Stimulated activated CD4-positive, alpha-beta T cell treated with anti-CD3 and anti-CD28 coated beads, TNF-alpha, amount 100 ng/mL, for 48 hours (primary cell): ENCODE measurements around the gene TAF4B.
"Not testable (repeated sequence)": the region's sequence is repeated elsewhere in the genome, so short reads cannot be mapped to it uniquely, and the experiment has no call there.

ENCODE experiments used
- DNase-seq, 3 donors: peaks; one replicate each; pipeline ENCODE4 v3.0.0-alpha.2; 2020; ENCODE audit warnings: low read depth in 3 of 3

The TAF4B gene

DNA sequence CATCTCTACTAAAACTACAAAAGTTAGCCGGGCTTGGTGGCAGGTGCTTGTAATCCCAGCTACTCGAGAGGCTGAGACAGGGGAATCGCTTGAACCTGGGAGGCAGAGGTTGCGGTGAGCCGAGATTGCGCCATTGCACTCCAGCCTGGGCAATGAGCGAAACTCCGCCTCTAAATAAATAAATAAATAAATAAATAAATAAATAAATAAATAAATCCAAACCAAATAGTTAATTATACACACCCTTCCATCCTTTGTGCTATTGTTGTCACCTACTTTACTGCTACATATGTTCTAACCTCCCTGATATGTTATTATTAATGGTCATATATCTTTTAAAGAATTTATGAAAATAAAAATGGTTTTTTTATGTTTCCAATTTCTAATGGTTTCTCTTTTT is 155.3 kb downstream of the TAF4B start:
- DNase-seq: not testable (repeated sequence)

DNA sequence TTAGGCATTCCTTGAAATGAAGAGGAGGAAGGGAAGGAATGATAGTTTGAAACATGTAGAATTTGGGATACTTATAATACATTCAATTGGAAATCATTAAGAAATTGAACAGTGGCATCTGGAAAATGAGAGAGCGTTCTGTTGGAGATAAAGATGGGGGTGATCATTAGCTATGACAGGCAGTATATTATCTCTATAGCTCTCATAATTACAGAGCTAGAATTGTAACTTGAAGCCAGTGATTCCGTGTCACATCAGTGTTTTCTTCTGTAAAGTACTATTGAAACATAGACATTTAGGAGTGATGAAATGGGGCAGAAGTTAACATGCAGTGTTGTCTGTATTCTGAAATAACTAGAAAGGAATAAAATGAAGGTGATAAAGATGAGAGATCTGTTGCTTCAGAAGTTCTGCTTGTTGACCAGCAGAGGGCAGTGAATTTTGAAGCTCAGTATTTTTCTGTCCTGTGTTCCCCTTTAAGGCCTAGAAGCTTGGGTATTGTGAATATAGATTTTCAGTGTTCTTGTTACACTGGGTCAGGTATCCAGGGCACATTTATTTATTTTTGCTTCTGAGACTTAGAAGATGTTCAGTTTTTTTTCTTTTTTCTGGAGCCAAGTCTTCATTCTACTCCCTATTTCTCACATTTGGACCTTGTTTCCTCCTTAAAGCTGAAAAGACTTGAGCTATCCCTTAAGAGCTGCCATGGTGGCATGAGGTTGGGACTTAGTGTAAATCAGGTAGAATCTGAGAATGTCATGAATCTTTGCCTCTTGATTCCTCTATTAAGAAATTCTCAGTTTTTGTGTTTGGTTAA is 157.4 kb downstream of the TAF4B start:
- DNase-seq: no peak

DNA sequence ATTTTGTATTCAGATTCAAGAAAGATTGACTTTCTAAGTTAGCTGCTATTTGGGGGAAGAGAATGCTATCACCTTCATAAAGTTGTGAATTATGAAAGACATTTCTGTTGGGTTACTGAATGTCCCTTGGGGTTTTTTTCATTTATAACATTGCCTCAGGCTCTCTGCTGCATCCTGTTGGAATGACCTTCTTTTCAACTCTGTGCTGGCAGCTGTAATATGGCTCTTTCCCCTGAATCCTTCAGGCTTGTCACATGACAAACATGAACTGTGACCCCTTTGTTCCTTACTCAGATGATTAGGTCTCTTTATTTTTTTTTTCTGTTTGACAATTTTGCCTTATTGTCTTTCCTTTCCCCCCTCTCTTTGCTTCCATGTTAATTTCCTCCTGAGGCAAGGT is 159.8 kb downstream of the TAF4B start:
- DNase-seq: no peak

GRCh38 chr18:26386441-26386840 is 160.2 kb downstream of the TAF4B start:
- DNase-seq: no peak

DNA sequence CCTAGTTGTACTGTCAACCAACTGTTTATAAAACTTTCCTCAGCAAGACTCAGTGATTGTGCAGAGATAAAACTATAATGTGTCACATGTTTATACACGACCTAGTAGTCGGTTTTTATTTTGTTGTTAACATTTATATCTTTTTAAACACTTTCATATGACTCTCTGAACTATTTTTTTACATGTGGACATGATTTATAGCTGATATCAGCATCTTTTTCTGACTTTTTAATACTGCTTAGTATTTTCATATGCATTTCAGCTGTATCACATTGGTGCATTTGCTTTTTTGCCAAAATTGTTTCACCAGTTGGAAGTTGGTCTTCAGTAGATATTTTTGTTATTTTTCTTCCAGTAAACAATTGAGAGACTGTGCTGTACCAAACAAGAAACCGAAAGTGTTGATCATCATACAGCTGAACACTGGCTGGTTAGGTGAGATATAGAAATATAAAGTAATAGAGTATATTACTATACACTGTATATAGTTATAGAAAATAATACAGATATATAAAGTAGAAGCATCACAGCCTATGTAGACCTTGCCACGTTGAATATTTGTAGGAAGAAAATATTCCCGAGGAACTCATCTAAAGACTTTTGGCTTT is 167.9 kb downstream of the TAF4B start:
- DNase-seq: no peak

GRCh38 chr18:26397019-26397418 is 170.8 kb downstream of the TAF4B start:
- DNase-seq: no peak

DNA sequence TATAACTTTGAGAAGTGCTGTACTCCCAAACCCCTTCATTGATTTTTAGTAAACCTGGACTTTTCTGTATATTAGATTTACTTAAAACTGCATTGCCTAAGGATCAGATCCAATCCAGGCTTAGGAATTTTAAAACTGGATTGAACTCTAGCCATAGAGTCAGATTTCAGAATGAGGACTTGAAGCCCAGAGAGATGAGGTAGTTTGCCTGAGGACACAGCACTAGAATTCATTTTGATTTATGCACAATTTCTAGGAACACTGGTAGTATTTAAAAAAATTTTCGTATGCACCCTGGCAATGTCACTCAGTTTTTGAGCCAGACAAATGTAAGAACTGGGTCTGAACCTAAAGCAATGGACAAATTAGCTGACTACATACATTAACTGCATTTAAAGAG is 177.2 kb downstream of the TAF4B start:
- DNase-seq: no peak

GRCh38 chr18:26405190-26405801 is 179.1 kb downstream of the TAF4B start:
- no peak for DNase-seq

- DNase-seq: no peak
Observed at GRCh38 chr18:26406324-26406723, 180.1 kb downstream of the TAF4B start.

DNA sequence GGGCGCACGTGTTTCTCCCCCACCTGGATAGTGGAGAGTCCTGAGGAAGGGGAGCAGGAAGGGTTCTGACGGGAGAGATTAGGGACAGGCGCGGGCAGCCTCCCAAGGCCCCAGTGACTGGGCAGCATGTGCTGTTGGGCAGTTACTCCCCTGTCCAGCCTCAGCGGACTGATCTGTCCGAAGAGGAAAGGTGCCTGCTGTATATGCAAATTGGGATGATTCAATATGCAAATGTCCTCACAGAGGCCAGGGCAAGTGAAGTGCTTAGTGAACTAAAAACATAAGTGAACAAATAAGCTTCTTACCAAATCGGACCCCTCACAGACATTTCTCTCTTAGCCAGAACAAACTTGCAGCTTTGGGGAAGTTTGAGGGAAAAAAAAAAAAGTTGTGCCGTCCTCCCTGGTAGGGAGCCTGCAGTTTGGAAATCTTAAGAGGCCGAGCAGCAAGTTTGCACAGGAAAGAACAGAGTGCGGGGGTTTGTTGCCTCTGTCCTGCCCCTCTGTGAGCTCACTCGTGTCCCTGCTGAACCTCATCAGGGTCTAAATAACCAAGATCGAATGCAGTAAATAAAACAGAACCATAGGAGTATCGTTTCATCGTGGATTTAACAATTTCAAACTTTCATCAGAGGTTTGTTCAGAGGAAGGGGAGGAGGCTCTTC is 180.7 kb downstream of the TAF4B start:
- no peak for DNase-seq

DNA sequence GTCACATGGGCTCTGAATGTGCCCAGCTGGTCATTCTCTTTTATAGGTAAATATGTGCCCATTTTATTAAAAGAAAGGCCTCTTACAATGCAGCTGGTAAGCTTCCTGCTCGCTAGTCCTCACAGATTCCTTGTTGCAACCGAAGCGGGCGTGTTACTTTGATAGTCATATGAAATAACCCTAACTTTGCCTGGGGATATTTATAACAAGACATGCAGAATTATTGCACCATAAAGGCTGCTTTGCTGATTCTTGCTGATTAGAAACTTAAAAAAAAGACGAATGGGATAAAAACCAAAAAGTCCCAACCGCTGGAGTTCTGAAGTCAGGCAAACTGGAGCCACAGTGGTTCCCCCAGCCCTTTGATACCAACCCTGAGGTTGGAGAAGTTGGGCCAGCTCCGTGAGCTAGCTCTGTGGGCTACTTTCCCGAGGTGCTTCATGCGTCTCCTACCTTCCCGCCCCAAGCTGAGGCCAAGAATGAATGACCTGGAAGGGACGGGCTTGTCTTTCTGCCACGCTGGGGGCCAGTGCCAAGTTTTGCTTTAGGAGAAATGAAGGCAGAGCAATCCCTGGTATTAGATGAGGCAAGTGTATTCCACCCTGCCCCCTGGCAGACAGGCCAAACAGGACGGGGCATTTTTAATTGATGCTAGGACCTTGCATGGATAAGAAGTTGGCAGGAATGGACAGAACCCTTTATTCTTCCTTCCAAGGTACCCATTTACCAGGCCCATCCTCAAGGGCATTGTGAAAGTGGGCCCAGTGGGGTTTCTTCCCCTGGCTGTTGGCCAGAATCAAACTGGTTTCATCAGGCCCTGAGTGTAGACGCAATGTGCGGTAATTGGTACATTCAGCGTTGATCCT is 181.7 kb downstream of the TAF4B start:
- no peak for DNase-seq

- no peak for DNase-seq
Observed at GRCh38 chr18:26409091-26409490, 182.8 kb downstream of the TAF4B start.

- no peak for DNase-seq
Observed at GRCh38 chr18:26414901-26415440, 188.7 kb downstream of the TAF4B start.

GRCh38 chr18:26415631-26416030 is 189.4 kb downstream of the TAF4B start:
- DNase-seq: no peak

DNA sequence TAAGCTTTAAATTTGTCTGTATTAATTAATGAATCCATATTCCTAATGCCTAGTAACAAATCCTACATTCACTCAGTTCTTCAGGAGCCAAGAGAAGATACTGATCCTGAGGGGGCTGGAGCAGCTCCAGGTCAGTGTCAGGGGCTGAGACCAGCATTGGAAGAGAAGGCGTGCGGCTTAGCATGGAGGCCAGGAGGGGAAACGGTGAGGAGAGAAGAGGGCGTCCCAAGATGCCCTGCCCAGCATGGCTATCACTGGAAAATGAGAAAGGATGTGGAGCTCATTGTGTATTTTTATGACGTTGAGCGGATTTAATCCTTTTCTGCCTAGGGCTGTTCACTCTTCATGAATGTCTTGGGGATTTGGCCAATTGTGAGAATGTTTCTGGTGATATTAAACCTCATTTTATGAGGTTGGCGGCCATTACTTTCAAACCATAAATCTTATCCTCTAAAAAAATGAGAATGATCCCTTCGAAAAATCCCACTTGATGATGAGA is 190.5 kb downstream of the TAF4B start:
- no peak for DNase-seq

DNA sequence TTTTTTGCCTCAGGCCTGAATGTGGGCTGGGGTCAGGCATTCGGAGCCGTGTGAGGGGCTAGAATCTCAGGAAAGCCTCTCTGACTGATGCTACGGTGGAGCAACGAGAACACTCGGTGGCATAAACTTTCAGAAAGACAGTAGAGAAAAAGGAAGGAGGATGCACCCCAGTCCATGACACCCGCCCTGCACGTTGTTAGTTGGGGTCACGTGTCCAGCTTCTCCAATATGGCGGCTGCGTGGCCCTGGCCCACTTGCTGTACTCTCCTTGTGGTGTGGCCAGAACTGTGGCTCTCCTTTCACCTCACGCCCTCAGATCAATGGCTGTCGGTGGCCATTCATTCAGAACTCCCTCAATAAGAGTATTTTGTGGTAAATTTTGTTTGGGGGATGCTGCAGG is 190.9 kb downstream of the TAF4B start:
- no peak for DNase-seq

GRCh38 chr18:26418225-26418624 is 192.0 kb downstream of the TAF4B start:
- no peak for DNase-seq

- no peak for DNase-seq
Observed at GRCh38 chr18:26419746-26420145, 193.5 kb downstream of the TAF4B start.

- no peak for DNase-seq
Observed at GRCh38 chr18:26421503-26421902, 195.3 kb downstream of the TAF4B start.

DNA sequence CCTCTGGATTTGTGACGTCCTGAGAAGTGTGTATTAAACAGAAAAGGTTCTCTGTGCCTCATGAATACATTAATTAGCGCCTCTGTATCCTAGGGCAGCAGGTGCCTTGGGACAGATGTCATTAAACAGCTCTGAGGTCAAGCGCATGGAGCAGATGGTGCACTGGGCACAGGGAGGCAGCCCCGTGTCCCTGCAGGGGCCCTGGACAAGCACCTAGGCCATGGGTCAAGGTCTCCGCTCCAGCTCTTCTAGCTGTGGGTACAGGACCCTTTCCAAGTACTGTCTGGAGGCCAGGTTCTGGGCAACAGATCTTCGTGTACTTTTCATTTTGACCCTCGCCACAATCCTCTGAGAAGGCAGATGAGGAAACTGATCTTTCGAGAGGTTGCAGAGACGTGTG is 195.7 kb downstream of the TAF4B start:
- no peak for DNase-seq
